GM19324 (cell line): ENCODE measurements around the gene COMMD6.
"Not testable (repeated sequence)": the region's sequence is repeated elsewhere in the genome, so short reads cannot be mapped to it uniquely, and the experiment has no call there.

Source experiments
- ATAC-seq: cut with Tn5 transposase; IDR thresholded peaks from one replicate; pipeline ENCODE4 v1.9.1; 2021; ENCODE audit warnings: mild to moderate bottlenecking, moderate library complexity; ENCODE audit not compliant: unreplicated experiment, low FRiP score

The COMMD6 gene

DNA sequence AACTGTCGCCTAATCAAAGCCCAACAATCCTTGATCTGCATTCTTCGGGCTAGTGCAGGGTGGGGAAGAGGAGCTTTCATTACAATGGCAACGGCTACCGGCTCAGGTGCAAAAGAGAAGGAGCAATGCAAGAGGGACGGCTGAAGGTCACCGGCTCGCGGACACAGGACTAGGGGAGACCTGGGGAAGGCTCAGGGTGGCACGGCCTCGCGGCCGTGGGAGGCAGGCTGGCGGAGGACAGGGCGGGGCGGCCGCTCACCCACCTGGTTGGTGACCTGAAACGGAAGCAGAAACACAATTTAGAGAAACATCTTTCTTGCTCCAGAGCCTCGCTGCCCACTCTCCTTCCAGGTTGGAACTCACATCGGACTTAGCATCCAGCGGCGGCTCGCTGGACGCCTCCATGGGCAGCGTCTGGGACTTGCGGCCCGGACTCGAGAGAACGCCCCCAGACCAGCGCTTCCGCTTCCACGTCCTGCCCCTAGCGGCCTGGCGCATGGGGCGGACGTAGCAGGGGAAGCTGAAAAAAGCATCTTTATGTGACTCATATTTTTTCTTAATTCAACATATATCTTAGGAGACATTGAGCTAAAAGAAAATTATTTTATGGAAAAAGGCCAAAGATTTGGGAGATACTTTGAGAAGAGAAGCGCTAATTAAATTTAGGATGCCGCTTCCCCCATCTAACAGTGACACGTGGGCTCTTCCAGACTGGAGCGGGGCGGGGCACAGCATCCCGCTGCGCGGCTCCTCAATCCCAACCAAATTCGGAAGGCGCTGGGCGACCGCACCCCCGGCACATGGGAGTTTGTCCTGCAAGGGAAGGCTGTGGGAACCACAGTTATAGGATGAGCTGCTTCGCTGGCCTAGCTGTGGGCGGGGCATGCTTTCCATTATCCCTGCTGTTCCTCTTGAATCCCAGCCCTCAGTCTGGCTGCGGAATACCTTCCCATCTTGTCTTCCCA lies at the start of gene COMMD6:
Gene COMMD6 (minus strand): TSS at position 441 of the 965 bp plus-strand sequence. CDS start 36 bp downstream, at position 405.
- ATAC-seq: peak; percentile 99

DNA sequence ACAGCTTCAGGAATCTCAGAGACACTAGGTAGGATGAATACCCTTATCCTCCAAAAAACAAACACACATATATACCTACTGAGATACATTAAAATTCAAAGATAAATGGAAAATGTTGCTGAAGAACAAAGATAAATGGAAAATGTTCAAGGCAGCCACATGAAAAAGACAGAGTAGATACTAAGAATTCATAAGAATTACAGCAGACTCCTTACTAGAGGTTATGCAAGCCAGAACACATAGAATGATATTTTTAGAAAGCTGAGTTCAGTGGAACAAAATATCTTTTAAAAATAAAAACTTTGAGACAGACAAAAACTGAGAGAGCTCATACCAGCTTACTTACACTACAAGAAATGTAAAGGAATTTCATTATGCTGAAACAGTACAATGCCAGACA lies 47.5 kb upstream of the COMMD6 start:
- no peak for ATAC-seq

DNA sequence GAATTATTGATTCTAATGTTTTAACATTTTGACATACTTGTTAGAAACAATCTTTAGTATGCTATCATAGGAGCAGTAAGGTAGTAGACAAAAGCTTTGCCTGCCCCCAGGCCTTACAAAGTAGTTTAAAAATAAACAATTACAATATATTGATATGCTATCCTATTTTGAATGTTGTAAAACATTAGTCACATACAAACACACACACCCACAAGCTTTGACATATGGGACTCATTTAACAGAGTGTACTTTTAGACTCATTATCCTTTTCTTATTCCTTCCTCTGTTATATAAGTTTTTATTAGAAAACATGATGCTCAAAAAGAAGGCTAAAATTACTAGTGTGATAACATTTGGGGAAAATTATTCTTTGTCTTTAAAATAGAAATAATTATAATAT lies 45.5 kb upstream of the COMMD6 start:
- ATAC-seq: no peak

DNA sequence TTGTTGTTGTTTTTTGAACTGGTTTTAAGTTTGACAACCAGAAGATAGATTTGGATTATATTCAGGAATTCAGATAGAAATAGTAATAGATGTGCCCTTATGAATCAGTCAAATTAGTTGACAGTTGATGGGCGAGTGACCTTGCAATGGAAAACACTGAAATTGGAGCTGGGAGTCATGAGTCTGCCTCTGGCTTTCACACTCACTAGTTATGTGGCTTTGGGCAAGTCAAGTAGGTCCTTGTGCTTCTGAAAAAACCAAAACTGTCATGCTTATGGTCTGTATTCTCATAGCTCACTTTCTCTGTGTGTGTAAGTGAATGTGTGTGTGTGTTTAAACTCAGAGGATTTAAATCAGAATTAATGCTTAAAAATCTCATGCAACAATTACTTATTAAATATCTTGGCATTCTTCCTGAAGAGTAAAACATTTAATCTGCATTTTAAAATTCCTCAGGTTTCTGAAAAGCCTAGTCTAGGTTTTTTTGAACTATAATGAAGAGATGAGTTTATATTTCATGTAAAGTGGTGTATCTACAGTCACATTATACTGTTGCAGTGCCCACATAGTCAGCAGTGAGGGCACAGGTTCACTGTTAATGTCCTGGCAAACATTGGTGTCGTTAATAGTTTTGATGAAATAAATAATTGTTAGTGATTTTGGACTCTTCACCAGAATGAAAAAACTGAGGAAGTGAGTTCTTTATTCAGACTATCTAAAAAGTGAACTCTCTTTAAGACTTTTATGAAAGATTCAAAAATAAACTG lies 44.4 kb upstream of the COMMD6 start:
- no peak for ATAC-seq

DNA sequence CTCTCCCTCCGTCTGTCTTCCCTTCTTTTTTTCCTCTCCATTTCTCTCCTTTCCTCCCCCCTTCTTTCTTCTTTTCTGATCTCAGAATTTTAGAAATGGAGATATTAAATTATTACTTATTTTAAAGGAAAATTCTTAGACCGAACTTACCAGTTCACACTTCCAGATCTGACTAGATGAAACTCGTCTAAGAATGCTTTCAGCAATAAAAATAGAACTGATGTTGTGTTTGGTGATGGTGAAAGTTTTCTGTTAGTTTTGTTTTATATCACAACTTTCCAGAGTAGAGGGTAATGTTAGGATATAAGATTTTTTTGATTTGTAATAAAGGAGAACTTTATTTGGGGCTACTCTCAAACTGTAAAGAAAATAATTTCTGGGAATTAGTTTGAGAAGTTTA lies 41.9 kb upstream of the COMMD6 start:
- no peak for ATAC-seq

DNA sequence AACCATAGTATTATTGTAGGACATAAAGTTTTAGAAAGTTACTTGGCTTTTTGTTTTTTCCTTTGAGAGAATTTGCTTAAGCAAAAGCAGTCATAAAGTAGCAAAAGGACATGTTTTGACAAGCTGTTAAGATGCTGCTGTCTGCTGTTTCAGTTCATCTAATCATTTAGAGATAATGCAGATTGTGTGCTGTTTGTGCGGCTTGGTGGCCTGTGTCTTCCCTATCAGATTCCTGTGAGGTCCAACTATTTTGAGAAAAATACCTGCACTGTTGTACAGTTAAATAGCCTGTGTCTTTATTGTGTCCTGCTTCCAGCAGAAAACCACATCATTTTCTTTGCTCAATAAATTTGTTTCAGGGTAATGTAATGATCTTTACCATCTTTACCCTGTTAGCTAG lies 31.9 kb upstream of the COMMD6 start:
- no peak for ATAC-seq

DNA sequence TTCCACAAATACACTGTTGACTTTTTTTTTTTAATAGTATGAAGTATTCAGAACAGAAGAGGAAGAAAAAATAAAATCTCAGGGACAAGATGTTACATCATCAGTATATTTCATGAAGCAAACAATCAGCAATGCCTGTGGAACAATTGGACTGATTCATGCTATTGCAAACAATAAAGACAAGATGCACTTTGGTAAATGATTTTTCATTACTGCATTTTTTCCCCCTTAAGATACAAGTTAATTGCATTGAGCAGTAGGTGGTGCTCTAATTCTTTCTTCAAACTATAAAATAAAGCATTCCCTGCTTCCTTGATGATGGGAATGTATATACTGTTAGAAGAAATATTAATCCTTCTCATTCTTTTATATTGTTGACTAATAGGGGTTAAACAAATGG lies 29.0 kb upstream of the COMMD6 start:
- ATAC-seq: no peak

DNA sequence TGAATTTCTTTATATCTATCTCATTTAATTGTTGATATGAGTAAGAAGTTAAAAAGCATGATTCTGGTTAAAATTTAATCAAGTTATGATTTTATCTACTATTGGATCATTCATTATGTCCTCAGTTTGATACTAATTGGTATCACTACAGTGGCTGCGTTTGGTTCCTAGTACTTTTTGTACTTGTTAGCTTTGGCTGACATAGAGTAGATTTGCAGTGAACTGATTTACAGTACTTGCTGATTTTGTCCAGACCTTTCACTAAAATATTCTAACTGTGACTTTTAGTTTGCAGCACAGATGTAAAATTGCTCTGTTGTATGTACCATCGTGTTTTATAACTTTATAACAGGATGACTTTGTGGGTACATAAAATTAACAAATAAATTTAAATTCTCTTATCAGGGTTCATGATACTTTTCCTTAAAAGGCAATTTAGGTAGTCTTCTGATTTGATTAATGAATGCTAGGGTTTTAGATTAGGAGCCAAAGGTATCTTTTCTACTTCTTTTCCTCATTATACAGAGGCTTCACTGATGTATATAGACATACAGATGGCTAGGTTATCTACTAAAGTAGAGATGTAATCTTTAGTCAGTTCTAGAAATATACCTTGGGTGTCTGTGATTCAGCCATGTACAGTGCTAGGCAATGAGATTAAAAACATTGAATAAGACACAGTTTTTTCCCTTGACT lies 20.7 kb upstream of the COMMD6 start:
- no peak for ATAC-seq

DNA sequence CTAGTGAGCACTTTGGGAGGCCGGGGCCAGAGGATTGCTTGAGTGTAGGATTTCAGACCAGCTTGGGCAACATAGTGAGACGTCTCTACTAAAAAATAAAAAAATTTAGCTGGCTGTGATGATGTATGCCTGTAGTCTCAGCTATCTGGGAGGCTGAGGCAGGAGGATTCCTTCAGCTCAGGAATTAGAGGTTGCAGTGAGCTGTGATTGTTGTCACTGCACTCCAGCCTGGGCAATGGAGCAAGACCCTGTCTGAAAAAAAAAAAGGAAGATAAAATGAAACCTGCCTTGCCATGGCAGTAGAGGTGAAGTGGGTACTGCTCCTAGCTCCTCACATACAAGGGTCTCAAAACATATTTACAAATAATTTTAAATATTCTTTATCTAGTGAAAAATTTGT lies 19.3 kb upstream of the COMMD6 start:
- no peak for ATAC-seq

DNA sequence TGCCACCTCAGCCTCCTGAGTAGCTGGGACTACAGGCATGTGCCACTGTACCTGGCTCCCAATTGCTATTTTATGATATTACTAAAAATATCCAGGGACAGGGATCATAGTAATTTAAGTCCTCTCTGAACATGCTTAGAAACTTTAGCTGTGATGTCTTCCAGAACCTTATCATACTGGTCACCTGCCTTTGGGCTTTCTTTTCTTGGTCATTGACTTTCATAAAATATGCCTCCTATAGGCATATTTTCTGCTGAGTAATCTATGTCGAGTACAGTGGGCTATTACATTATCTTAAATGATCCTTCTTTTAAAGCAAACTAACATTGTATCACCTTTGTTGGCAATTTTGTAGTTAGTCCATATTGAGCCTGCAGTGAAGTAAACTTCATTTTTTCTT lies 18.2 kb upstream of the COMMD6 start:
- no peak for ATAC-seq

DNA sequence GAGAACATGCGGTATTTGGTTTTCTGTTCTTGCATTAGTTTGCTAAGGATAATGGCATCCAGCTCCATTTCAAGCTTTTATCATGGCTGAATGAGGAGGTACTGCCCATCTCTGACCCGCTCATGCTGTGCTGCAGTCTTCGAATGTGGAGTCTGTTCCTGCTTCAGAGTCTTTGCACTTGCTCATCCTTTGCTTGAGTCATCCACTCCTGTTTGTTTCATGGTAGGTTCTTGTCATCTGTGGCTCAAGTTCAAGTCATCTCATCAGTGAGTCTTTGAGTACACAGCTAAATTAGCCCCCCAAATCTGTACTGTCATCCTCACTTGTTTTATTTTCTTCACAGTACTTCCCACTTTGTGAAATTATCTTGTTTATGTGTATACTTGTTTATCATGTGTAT lies 17.3 kb upstream of the COMMD6 start:
- ATAC-seq: no peak

DNA sequence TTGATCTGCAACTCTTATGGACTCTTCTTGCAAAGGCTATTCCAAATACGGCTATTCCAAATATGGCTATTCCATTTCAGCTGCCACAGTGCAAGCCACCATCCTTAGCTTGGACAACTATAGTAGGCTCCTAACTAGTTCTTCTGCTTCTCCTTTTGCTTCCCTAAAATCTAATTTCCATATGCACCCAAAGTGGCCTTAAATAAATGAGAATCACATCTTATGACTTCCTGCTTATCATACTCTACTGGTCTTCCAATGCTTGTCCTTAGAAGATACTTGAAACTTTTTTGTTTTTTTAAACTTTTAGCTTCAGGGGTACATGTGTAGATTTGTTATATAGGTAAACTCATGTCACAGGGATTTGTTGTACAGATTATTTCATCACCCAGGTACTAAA lies 16.8 kb upstream of the COMMD6 start:
- no peak for ATAC-seq

DNA sequence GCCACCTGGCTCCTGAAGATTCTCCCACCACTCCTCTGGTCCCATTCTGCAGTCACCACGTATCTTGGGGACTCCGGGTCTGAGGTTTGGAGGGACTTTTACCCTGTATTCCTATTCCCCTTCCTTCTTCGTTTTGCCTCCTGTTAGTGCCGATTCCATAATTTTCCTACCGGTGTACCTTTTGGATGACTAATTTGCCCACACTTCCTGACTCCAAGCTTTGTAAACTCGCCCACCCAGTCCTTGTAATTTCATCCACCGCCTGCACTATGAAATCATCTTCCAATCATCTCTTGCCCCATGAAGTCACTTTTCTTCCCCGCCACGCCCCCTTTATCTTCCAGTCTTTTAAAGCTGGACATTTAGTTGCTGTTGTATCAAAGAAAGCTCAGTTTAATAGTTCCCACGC lies 12.5 kb upstream of the COMMD6 start:
- ATAC-seq: peak; percentile 1

DNA sequence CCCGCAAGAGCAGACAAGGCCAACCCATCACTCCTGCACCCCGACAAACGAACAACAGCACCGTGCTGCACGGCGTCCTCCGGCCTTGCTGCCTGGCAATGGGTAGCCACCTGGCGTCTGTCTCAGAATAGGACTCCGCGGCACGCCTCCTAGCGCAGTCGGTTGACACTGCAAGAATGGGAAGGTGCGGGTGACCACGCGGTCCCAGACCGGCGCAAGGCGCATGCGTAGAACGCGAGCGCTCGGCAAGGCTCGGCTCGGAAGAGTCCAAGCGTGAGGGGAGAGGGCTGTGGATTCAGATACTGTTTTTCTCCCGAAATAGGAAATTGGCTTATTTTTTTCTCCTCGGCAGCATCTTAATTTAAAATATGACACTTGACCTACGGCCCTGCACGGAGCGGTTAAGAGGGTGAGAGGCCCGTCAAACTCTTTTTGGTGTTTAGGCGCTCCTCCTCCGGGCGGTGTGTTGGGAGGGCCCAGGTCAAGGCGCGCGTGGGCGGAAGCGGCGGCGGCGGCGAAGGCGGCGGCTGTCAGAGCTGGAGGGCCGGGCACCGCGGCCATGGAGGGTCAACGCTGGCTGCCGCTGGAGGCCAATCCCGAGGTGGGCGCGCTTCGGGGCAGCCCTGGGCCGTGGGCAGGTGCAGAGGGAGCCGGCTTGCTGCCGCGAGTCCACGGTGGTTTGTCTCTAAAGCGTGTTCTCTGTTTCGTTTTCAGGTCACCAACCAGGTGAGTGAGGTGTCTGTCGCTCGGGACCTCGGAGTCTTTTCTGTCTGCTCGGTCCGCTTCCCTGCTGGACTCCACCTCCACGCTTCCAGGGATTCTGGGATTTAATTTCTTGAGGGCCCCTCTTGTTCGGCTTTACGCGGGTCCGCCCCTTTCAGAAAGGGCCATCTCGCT lies 11.9 kb upstream of the COMMD6 start, which contains the start of gene UCHL3:
Gene UCHL3 (plus strand): TSS at position 530 of the 897 bp plus-strand sequence. CDS start 30 bp downstream, at position 560.
- peak; percentile 98 for ATAC-seq

DNA sequence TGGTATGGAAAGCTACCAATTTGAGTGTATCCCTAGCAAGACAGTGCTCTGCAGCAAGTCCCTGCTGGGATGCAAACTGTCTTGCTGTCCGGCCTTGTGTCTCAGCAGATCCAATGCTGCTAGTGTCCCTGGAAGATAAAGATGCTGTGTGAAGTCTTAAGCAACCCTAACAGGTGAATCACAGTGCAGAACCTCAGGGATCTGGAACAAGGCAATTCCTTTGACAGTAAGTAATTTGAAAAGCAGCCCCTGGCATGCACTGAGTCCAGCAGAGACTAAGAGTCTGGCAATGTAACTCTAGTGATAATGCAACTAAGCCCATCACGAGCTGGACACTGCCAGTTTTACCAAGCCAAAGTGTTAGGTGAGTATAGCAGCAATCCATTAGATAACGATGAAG lies 10.3 kb upstream of the COMMD6 start:
- ATAC-seq: no peak

DNA sequence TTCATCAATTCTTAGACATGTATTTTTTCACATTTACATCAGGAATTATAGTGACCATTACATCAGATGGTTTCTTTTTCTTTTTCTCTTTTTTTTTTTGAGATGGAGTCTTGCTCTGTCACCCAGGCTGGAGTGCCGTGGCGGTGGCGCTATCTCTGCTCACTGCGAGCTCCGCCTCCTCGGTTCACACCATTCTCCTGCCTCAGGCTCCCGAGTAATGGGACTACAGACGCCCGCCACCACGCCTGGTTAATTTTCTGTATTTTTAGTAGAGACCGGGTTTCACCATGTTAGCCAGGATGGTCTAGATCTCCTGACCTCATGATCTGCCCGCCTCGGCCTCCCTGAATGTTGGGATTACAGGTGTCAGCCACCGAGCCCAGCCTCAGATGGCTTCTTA lies 7.7 kb upstream of the COMMD6 start:
- not testable (repeated sequence) for ATAC-seq

DNA sequence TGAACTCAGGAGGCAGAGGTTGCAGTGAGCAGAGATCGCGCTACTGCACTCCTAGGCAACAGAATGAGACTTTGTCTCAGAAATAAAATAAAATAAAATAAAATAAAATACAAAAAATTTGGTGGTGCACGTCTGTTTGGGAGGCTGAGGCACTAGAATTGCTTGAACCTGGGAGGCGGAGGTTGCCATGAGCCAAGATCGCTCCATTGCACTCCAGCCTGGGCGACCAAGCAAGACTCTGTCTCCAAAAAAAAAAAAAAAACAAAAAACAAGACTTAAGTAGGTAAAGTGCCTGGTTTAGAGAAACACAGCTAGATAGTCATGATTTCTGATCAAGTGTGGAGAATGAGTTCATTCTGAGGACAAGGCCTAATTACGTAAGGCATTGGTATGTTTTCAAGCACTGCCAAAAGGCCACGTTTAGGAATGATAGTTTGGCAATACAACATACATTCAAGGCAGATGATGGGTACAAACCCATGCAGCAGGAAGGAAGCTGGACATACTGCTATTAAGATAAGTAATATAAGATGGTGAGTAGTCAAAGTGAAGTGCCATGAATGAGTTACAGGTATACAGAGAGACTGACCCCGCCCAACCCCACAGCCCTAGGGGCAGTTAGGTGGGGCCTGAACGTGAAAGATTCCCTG lies 7.2 kb upstream of the COMMD6 start:
- no peak for ATAC-seq

DNA sequence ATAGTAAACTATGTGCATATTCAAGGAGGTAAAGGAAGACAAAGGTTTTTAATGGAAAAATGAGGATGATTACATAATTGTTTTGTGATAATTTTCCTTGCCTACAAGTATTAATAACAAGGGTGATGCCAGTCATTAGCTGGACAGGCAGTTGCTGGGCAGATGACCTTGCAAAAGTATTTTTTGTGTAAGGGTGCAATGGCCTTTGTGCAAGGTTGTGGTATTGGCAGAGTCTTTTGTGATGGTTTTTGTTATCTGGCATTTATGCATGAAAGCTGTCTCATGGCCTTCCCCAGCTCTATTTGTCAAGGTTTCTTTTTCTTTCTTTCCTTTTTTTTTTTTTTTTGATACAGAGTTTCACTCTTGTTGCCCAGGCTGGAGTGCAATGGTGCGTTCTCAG lies 4.3 kb upstream of the COMMD6 start:
- ATAC-seq: no peak

DNA sequence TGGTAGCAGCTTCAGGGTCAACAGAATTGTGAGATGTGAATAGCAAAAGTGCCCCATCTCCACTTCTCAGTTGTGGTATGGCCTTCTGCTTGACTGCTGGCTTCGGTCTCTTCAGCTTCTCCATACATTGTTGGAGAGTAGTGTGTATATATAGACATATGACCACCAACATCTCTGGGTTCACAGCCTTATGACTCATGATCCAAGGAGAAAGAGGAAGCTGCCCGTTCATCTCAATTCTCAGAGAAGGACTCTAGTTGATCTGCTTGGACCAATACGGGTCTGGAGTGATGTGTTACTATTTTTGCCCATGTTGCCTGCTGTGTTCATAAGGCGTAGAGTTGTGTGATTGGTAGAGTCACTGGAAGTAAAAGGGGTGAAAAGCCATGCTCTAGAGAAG lies 3.6 kb upstream of the COMMD6 start:
- no peak for ATAC-seq
